ENCODE measurements around the gene IL6R.

DNA sequence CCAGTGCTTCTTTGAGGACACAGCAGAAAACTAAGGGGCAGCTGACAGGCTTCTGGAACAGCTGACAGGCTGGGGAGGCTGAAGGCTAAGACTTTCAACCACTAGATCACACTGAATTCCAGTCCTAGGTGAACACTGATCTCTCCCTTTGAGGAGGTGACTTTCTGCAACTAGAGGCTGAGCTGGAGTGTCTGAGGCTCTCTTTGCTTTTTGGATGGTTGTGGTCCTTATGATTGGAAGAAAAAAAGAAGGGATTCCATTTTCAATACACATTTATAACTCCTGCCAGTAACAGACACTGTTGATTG lies 1.4 kb downstream of the IL6R start:
- TF ChIP-seq POLR2A (IDR thresholded peaks at IDR 0.05) = peak; percentile 77 to 87
- TF ChIP-seq, protein P1, sequence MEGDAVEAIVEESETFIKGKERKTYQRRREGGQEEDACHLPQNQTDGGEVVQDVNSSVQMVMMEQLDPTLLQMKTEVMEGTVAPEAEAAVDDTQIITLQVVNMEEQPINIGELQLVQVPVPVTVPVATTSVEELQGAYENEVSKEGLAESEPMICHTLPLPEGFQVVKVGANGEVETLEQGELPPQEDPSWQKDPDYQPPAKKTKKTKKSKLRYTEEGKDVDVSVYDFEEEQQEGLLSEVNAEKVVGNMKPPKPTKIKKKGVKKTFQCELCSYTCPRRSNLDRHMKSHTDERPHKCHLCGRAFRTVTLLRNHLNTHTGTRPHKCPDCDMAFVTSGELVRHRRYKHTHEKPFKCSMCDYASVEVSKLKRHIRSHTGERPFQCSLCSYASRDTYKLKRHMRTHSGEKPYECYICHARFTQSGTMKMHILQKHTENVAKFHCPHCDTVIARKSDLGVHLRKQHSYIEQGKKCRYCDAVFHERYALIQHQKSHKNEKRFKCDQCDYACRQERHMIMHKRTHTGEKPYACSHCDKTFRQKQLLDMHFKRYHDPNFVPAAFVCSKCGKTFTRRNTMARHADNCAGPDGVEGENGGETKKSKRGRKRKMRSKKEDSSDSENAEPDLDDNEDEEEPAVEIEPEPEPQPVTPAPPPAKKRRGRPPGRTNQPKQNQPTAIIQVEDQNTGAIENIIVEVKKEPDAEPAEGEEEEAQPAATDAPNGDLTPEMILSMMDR (IDR thresholded peaks at IDR 0.05 in 4 of 5, conservative IDR thresholded peaks at IDR 0.05 in 1 of 5) = peak in 1 of 5 experiments; percentile 4
